ENCODE data around the gene ACTRT1.
A peak's percentile ranks its signal among the peaks of the same experiment; 100 is the strongest.

The ACTRT1 gene

GRCh38 chrX:128052303-128052702 lies at the start of gene ACTRT1:
Gene ACTRT1 (minus strand): TSS chrX:128052403. CDS start chrX:128052206, 197 bp downstream.
- TF ChIP-seq L3MBTL2 (conservative IDR thresholded peaks at IDR 0.05) (no peak), TARDBP (IDR thresholded peaks at IDR 0.05) (no peak), HDGF (IDR thresholded peaks at IDR 0.05; ENCODE audit: borderline replicate concordance) (no peak)
- ChIA-PET CTCF (no interaction called here), POLR2A (no interaction called here)
- no peak for DNase-seq (ENCODE audit: extremely low spot score)

DNA sequence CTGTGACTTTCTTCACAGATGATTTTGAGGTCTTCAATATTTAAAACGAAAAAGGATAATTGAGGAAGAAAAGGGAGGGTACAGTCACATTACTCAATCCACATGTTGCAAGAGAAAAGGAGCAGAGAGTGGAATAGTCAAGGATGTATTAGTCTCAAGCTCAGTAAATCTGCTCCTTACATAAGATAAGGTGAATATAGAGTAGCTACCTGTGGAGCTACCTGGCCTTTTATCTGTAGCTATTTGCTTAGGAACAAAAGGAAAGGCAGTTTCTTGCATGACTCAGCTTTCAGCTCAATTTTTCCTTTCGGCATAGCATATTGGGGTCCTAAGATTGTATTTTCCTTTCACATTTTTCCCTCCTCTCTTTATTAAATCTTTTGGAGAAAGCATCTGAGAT lies 26.3 kb upstream of the ACTRT1 start:
- no peak for TF ChIP-seq NFRKB (IDR thresholded peaks at IDR 0.05)
- no peak for TF ChIP-seq ZNF384 (IDR thresholded peaks at IDR 0.05)
- TF ChIP-seq ARNT (IDR thresholded peaks at IDR 0.05), result no peak
- no peak for TF ChIP-seq PKNOX1 (IDR thresholded peaks at IDR 0.05)
- no peak for TF ChIP-seq L3MBTL2 (conservative IDR thresholded peaks at IDR 0.05)
- TF ChIP-seq TARDBP (IDR thresholded peaks at IDR 0.05), result no peak
- no peak for TF ChIP-seq BHLHE40 (IDR thresholded peaks at IDR 0.05; ENCODE audit: borderline replicate concordance)
- TF ChIP-seq SUZ12 (IDR thresholded peaks at IDR 0.05), result no peak
- no peak for TF ChIP-seq ELF4 (IDR thresholded peaks at IDR 0.05)
- no peak for TF ChIP-seq FOXM1 (IDR thresholded peaks at IDR 0.05; ENCODE audit: borderline replicate concordance)
- TF ChIP-seq SP1 (IDR thresholded peaks at IDR 0.05), result no peak
- TF ChIP-seq CTBP1 (IDR thresholded peaks at IDR 0.05; ENCODE audit: borderline replicate concordance), result no peak
- no peak for TF ChIP-seq LEF1 (IDR thresholded peaks at IDR 0.05; ENCODE audit: borderline replicate concordance)
- TF ChIP-seq FOXA1 (IDR thresholded peaks at IDR 0.05), result no peak
- no peak for TF ChIP-seq HDGF (IDR thresholded peaks at IDR 0.05; ENCODE audit: borderline replicate concordance)
- TF ChIP-seq FOXK2 (IDR thresholded peaks at IDR 0.05), result no peak
- POLR2A ChIA-PET, result no interaction called here
- no peak for DNase-seq (ENCODE audit: extremely low spot score)
- CTCF ChIA-PET, result no interaction called here

DNA sequence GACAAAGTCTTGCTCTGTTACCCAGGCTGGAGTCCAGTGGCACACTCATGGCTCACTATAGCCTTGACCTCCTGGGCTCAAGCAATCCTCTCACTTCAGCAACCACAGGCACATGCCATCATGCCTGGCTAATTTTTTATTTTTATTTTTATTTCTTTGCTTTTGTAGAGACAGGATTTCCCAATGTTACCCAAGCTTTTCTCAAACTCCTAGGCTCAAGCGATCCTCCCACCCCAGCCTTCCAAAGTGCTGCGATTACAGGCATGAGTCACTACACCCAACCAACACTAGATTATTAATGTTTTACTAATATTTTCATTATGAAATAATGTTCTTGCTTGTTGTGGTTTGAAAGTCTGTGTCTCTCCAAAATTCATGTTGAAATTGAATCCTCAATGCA lies 5.2 kb upstream of the ACTRT1 start:
- DNase-seq (ENCODE audit: extremely low spot score), result no peak
- ChIA-PET CTCF (no interaction called here), POLR2A (no interaction called here)

DNA sequence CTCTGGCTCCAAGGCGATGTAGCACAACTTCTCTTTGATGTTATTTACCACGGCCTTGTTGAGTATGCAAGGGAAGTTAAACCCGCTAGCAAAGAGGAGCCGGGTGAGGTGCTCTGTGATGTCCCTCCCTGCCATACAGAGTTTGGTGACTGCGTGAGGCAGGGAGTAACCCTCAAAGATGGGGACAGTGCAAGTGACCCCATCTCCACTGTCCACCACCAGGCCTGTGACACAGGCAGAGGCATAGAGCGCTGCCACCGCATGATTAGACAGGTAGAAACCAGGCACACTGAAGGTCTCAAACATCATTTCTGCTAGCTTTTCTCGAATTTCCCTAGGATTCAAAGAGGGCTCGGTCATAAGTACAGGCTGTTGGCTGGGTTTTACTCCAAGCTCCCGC lies 677 bp downstream of the ACTRT1 start:
- no peak for TF ChIP-seq ZNF384 (IDR thresholded peaks at IDR 0.05)
- TF ChIP-seq ARNT (IDR thresholded peaks at IDR 0.05), result no peak
- no peak for TF ChIP-seq SP1 (IDR thresholded peaks at IDR 0.05)
- no peak for TF ChIP-seq FOXM1 (IDR thresholded peaks at IDR 0.05; ENCODE audit: borderline replicate concordance)
- no peak for TF ChIP-seq FOXK2 (IDR thresholded peaks at IDR 0.05)
- no peak for TF ChIP-seq LEF1 (IDR thresholded peaks at IDR 0.05; ENCODE audit: borderline replicate concordance)
- no peak for TF ChIP-seq CTBP1 (IDR thresholded peaks at IDR 0.05; ENCODE audit: borderline replicate concordance)
- TF ChIP-seq FOXA1 (IDR thresholded peaks at IDR 0.05), result no peak
- no peak for TF ChIP-seq HDGF (IDR thresholded peaks at IDR 0.05; ENCODE audit: borderline replicate concordance)
- TF ChIP-seq NFRKB (IDR thresholded peaks at IDR 0.05), result no peak
- no peak for DNase-seq (ENCODE audit: extremely low spot score)
- POLR2A ChIA-PET, result no interaction called here
- CTCF ChIA-PET, result no interaction called here

More for the DNA sequence above, 5.2 kb upstream of the ACTRT1 start:
- TF ChIP-seq LEF1 (IDR thresholded peaks at IDR 0.05; ENCODE audit: borderline replicate concordance) (no peak), L3MBTL2 (conservative IDR thresholded peaks at IDR 0.05) (no peak), PKNOX1 (IDR thresholded peaks at IDR 0.05) (no peak), SP1 (IDR thresholded peaks at IDR 0.05) (no peak), CTBP1 (IDR thresholded peaks at IDR 0.05; ENCODE audit: borderline replicate concordance) (no peak), FOXK2 (IDR thresholded peaks at IDR 0.05) (no peak), ARNT (IDR thresholded peaks at IDR 0.05) (no peak), ELF4 (IDR thresholded peaks at IDR 0.05) (no peak), FOXM1 (IDR thresholded peaks at IDR 0.05; ENCODE audit: borderline replicate concordance) (no peak), NFRKB (IDR thresholded peaks at IDR 0.05) (no peak), FOXA1 (IDR thresholded peaks at IDR 0.05) (no peak), SUZ12 (IDR thresholded peaks at IDR 0.05) (no peak), BHLHE40 (IDR thresholded peaks at IDR 0.05; ENCODE audit: borderline replicate concordance) (no peak), ZNF384 (IDR thresholded peaks at IDR 0.05) (no peak)

DNA sequence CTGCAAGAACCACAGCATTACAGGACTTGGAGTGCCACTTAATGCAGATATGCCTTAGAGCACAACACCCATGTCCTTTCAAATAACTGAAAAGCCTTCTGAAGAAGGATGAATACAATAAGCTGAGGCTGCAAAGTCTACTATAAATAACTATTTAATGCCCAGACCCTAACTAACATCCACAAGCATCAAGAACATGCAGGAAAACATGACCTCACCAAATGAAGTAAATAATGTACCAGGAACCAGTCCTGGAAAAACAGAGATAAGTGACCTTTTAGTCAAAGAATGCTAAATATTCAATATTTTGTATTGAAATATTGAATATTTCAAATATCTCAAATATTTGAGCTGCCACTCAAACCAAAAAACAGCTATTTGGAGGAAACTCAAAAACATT lies 16.9 kb downstream of the ACTRT1 start:
- POLR2A ChIA-PET, result no interaction called here

DNA sequence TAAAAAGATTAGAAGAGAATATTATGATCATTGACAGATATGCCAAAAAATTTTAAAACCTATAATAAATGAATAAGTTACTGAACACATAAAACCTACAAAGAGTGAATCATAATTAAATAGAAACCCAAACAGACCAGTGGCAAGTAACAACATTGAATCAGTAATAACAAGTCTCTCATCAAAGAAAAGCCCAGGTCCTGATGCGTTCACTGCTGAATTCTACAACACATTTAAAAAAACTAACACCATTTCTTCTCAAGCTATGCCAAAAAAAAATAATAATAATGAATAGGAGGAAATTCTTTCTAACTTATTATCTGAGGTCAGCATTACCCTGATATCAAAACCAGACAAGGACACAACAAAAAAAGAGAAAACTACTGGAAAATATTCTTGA lies 30.6 kb downstream of the ACTRT1 start:
- no peak for DNase-seq (ENCODE audit: extremely low spot score)
- CTCF ChIA-PET, result no interaction called here
- TF ChIP-seq SP1 (IDR thresholded peaks at IDR 0.05) (no peak), SUZ12 (IDR thresholded peaks at IDR 0.05) (no peak), FOXK2 (IDR thresholded peaks at IDR 0.05) (no peak)
- POLR2A ChIA-PET, result no interaction called here

More for the DNA sequence above, 16.9 kb downstream of the ACTRT1 start:
- CTCF ChIA-PET, result no interaction called here
- no peak for TF ChIP-seq TARDBP (IDR thresholded peaks at IDR 0.05)
- TF ChIP-seq BHLHE40 (IDR thresholded peaks at IDR 0.05; ENCODE audit: borderline replicate concordance), result no peak
- TF ChIP-seq FOXM1 (IDR thresholded peaks at IDR 0.05; ENCODE audit: borderline replicate concordance), result no peak
- no peak for TF ChIP-seq SP1 (IDR thresholded peaks at IDR 0.05)
- no peak for TF ChIP-seq ARNT (IDR thresholded peaks at IDR 0.05)
- no peak for TF ChIP-seq ELF4 (IDR thresholded peaks at IDR 0.05)
- no peak for TF ChIP-seq PKNOX1 (IDR thresholded peaks at IDR 0.05)
- no peak for TF ChIP-seq SUZ12 (IDR thresholded peaks at IDR 0.05)
- TF ChIP-seq FOXK2 (IDR thresholded peaks at IDR 0.05), result no peak
- no peak for TF ChIP-seq L3MBTL2 (conservative IDR thresholded peaks at IDR 0.05)
- DNase-seq (ENCODE audit: extremely low spot score), result no peak

- CTCF ChIA-PET, result no interaction called here
- POLR2A ChIA-PET, result no interaction called here
- no peak for DNase-seq (ENCODE audit: extremely low spot score)
- TF ChIP-seq CTBP1 (IDR thresholded peaks at IDR 0.05; ENCODE audit: borderline replicate concordance), result peak; percentile 74; the same call in 1 of the 2 replicates
- no peak for TF ChIP-seq FOXK2 (IDR thresholded peaks at IDR 0.05)
- TF ChIP-seq FOXM1 (IDR thresholded peaks at IDR 0.05; ENCODE audit: borderline replicate concordance), result no peak
- TF ChIP-seq LEF1 (IDR thresholded peaks at IDR 0.05; ENCODE audit: borderline replicate concordance), result no peak
- TF ChIP-seq ZNF384 (IDR thresholded peaks at IDR 0.05), result no peak
- no peak for TF ChIP-seq NFRKB (IDR thresholded peaks at IDR 0.05)
- no peak for TF ChIP-seq ELF4 (IDR thresholded peaks at IDR 0.05)
Observed at GRCh38 chrX:128020701-128021100, 31.5 kb downstream of the ACTRT1 start.
